ENCODE data around the gene CYFIP1. TPM values are rescaled to one million over a fixed set of nuclear protein-coding genes. Genes with fewer than 3 reads are reported as not detected.

The CYFIP1 gene
- total RNA-seq, 1 experiment from 2014 or later: 79.2 TPM

DNA sequence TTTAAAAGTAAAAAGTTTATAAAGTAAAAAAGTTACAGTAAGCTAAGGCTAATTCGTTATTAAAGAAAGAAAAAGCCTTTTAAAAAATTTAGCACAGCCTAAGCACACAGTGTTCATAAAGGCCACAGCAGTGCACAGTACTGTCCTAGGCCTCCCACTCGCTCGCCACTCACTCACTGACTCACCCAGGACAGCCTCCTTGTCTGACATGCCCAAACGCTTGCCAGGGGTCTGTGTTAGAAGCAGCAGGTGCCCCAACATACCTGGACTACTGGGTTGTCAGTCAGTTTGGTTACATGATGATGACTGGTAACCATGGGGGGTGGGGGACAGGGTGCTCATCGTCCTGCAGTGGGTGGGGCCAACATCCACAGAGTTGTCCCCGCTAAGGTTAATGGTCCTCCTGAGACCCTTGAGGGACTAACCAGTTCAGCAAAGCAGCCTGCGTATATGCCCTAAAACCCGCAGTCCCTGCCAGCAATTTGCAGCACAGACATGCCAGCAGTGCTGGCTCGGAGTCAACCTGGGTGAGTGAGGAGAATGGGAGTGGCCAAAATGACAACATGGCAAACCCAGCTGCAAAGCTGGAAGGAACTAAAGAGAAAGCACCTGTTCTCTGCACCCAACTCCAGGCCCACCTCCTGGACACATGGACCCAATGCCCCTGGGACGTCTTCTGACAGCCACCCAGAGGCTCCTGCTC lies 49.2 kb downstream of the CYFIP1 start:
- ChIA-PET CTCF (no interaction called here), POLR2A (no interaction called here)
- no peak for ATAC-seq
- Mint-ChIP-seq H3K36me3 (peaks cover 33% of the 10 kb centered on the region), H3K27ac (no peak overlapping the region), H3K4me1 (no peaks in the 10 kb centered on the region), H3K4me3 (no peak overlapping the region), H3K9me3 (no peaks in the 10 kb centered on the region), H3K27me3 (ENCODE audit: low read depth) (no peaks in the 10 kb centered on the region)
- DNase-seq (ENCODE audit: low spot score): no peak
- TF ChIP-seq ESRRA (CRISPR knock-in tag; IDR thresholded peaks at IDR 0.05; ENCODE audit: borderline replicate concordance) (no peak), ZNF138 (CRISPR knock-in tag; conservative IDR thresholded peaks at IDR 0.05) (no peak), EMX1 (CRISPR knock-in tag; IDR thresholded peaks at IDR 0.05) (no peak), TEAD4 (CRISPR knock-in tag; IDR thresholded peaks at IDR 0.05) (no peak), CBFB (CRISPR knock-in tag; IDR thresholded peaks at IDR 0.05; ENCODE audit: low read depth) (no peak)
- TF ChIP-seq, protein P1, sequence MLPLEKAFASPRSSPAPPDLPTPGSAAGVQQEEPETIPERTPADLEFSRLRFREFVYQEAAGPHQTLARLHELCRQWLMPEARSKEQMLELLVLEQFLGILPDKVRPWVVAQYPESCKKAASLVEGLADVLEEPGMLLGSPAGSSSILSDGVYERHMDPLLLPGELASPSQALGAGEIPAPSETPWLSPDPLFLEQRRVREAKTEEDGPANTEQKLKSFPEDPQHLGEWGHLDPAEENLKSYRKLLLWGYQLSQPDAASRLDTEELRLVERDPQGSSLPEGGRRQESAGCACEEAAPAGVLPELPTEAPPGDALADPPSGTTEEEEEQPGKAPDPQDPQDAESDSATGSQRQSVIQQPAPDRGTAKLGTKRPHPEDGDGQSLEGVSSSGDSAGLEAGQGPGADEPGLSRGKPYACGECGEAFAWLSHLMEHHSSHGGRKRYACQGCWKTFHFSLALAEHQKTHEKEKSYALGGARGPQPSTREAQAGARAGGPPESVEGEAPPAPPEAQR (CRISPR knock-in tag; IDR thresholded peaks at IDR 0.05): no peak

DNA sequence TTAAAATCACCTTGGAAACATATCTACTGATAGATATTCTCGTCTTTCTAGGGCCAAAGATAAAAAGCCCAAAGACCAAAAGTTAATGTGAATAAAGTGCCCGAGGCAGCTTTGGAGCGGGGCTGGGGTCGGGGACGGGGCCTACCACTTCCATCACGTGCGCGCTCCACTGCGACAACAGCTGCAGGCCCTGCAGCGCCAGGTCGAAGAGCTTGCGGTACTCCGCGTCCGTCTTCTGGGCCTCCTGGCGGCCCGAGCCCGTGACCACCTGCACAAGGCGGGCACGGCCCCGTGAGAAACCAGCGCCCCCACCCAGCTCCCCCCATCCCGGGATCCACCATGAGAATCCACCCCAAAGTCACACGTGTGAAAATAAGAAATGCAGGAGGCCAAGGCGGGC lies 52.4 kb downstream of the CYFIP1 start:
- ChIA-PET POLR2A (no interaction called here), CTCF (no interaction called here)

More for the DNA sequence above, 52.4 kb downstream of the CYFIP1 start:
- TF ChIP-seq, protein P2, sequence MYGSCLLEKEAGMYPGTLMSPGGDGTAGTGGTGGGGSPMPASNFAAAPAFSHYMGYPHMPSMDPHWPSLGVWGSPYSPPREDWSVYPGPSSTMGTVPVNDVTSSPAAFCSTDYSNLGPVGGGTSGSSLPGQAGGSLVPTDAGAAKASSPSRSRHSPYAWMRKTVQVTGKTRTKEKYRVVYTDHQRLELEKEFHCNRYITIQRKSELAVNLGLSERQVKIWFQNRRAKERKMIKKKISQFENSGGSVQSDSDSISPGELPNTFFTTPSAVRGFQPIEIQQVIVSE (CRISPR knock-in tag; IDR thresholded peaks at IDR 0.05; ENCODE audit: borderline replicate concordance): no peak
- TF ChIP-seq SMAD4 (CRISPR knock-in tag; IDR thresholded peaks at IDR 0.05): no peak
- TF ChIP-seq PRRX2 (CRISPR knock-in tag; IDR thresholded peaks at IDR 0.05): no peak
- TF ChIP-seq, protein P3, sequence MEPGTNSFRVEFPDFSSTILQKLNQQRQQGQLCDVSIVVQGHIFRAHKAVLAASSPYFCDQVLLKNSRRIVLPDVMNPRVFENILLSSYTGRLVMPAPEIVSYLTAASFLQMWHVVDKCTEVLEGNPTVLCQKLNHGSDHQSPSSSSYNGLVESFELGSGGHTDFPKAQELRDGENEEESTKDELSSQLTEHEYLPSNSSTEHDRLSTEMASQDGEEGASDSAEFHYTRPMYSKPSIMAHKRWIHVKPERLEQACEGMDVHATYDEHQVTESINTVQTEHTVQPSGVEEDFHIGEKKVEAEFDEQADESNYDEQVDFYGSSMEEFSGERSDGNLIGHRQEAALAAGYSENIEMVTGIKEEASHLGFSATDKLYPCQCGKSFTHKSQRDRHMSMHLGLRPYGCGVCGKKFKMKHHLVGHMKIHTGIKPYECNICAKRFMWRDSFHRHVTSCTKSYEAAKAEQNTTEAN (CRISPR knock-in tag; IDR thresholded peaks at IDR 0.05): no peak
- TF ChIP-seq, protein P4, sequence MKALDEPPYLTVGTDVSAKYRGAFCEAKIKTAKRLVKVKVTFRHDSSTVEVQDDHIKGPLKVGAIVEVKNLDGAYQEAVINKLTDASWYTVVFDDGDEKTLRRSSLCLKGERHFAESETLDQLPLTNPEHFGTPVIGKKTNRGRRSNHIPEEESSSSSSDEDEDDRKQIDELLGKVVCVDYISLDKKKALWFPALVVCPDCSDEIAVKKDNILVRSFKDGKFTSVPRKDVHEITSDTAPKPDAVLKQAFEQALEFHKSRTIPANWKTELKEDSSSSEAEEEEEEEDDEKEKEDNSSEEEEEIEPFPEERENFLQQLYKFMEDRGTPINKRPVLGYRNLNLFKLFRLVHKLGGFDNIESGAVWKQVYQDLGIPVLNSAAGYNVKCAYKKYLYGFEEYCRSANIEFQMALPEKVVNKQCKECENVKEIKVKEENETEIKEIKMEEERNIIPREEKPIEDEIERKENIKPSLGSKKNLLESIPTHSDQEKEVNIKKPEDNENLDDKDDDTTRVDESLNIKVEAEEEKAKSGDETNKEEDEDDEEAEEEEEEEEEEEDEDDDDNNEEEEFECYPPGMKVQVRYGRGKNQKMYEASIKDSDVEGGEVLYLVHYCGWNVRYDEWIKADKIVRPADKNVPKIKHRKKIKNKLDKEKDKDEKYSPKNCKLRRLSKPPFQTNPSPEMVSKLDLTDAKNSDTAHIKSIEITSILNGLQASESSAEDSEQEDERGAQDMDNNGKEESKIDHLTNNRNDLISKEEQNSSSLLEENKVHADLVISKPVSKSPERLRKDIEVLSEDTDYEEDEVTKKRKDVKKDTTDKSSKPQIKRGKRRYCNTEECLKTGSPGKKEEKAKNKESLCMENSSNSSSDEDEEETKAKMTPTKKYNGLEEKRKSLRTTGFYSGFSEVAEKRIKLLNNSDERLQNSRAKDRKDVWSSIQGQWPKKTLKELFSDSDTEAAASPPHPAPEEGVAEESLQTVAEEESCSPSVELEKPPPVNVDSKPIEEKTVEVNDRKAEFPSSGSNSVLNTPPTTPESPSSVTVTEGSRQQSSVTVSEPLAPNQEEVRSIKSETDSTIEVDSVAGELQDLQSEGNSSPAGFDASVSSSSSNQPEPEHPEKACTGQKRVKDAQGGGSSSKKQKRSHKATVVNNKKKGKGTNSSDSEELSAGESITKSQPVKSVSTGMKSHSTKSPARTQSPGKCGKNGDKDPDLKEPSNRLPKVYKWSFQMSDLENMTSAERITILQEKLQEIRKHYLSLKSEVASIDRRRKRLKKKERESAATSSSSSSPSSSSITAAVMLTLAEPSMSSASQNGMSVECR (CRISPR knock-in tag; IDR thresholded peaks at IDR 0.05; ENCODE audit: borderline replicate concordance): no peak
- TF ChIP-seq NFATC4 (CRISPR knock-in tag; IDR thresholded peaks at IDR 0.05): no peak
- TF ChIP-seq, protein P5, sequence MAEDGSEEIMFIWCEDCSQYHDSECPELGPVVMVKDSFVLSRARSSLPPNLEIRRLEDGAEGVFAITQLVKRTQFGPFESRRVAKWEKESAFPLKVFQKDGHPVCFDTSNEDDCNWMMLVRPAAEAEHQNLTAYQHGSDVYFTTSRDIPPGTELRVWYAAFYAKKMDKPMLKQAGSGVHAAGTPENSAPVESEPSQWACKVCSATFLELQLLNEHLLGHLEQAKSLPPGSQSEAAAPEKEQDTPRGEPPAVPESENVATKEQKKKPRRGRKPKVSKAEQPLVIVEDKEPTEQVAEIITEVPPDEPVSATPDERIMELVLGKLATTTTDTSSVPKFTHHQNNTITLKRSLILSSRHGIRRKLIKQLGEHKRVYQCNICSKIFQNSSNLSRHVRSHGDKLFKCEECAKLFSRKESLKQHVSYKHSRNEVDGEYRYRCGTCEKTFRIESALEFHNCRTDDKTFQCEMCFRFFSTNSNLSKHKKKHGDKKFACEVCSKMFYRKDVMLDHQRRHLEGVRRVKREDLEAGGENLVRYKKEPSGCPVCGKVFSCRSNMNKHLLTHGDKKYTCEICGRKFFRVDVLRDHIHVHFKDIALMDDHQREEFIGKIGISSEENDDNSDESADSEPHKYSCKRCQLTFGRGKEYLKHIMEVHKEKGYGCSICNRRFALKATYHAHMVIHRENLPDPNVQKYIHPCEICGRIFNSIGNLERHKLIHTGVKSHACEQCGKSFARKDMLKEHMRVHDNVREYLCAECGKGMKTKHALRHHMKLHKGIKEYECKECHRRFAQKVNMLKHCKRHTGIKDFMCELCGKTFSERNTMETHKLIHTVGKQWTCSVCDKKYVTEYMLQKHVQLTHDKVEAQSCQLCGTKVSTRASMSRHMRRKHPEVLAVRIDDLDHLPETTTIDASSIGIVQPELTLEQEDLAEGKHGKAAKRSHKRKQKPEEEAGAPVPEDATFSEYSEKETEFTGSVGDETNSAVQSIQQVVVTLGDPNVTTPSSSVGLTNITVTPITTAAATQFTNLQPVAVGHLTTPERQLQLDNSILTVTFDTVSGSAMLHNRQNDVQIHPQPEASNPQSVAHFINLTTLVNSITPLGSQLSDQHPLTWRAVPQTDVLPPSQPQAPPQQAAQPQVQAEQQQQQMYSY (CRISPR knock-in tag; IDR thresholded peaks at IDR 0.05): no peak
- no peak for TF ChIP-seq CREM (CRISPR knock-in tag; IDR thresholded peaks at IDR 0.05)
- no peak for TF ChIP-seq GRHL2 (CRISPR knock-in tag; IDR thresholded peaks at IDR 0.05; ENCODE audit: insufficient replicate concordance, severe bottlenecking)
- no peak for TF ChIP-seq ESRRA (CRISPR knock-in tag; IDR thresholded peaks at IDR 0.05; ENCODE audit: borderline replicate concordance)
- no peak for TF ChIP-seq MYBL2 (CRISPR knock-in tag; IDR thresholded peaks at IDR 0.05)
- TF ChIP-seq, protein P1 (CRISPR knock-in tag; IDR thresholded peaks at IDR 0.05): no peak
- TF ChIP-seq ZNF263 (CRISPR knock-in tag; IDR thresholded peaks at IDR 0.05; ENCODE audit: low read depth): no peak
- Mint-ChIP-seq H3K27me3 (ENCODE audit: low read depth) (no peaks in the 10 kb centered on the region), H3K4me3 (no peak overlapping the region), H3K9me3 (no peaks in the 10 kb centered on the region), H3K27ac (no peak overlapping the region), H3K4me1 (no peaks in the 10 kb centered on the region), H3K36me3 (peaks cover 16% of the 10 kb centered on the region)
- DNase-seq (ENCODE audit: low spot score): no peak
- ATAC-seq: no peak

Data from WTC11 (cell line).